Brain microvascular endothelial cell (primary cell): ENCODE results near the gene TJP3.

Experiments
- DNase-seq: peaks from one replicate; pipeline ENCODE4 v3.0.0-alpha.2; 2020
- H3K27ac ChIP-seq: fragments of 250-450 bp; sonication (Bioruptor Pico); 2 replicates; pipeline ENCODE4 v1.5.1; 2020; ENCODE audit warnings: mild to moderate bottlenecking, moderate library complexity
- H3K27me3 ChIP-seq: fragments of 250-450 bp; sonication (Bioruptor Pico); replicated peaks from 2 replicates; pipeline ENCODE4 v1.5.1; 2020; ENCODE audit warnings: mild to moderate bottlenecking
- H3K36me3 ChIP-seq: fragments of 250-450 bp; sonication (Bioruptor Pico); replicated peaks from 2 replicates; pipeline ENCODE4 v1.5.1; 2020; ENCODE audit warnings: mild to moderate bottlenecking
- H3K4me3 ChIP-seq: 2 replicates; pipeline ENCODE4 v1.5.1; 2011; ENCODE audit warnings: low read depth, mild to moderate bottlenecking, control low read depth, low read length, moderate library complexity
- in situ Hi-C: cut with HindIII; loops from 2 replicates; pipeline ENCODE4 v1.10.0; 2017; ENCODE audit warnings: low sequenced_read_pairs, low pct_ligation_motif_present
- TF ChIP-seq, protein P1 (sequence below): IDR thresholded peaks from 2 replicates; pipeline ENCODE4 v1.5.1; 2011; ENCODE audit warnings: low read depth, mild to moderate bottlenecking, moderate library complexity, low read length, control low read depth, inconsistent platforms; ENCODE audit errors: missing control alignments

The TJP3 gene

GRCh38 chr19:3738477-3739220, 30.5 kb downstream of the TJP3 start:
- Histone ChIP-seq H3K27me3 (no peaks in the 10 kb centered on the region), H3K4me3 (no peak overlapping the region), H3K27ac (no peak overlapping the region), H3K36me3 (no peaks in the 10 kb centered on the region)
- TF ChIP-seq, protein P1, sequence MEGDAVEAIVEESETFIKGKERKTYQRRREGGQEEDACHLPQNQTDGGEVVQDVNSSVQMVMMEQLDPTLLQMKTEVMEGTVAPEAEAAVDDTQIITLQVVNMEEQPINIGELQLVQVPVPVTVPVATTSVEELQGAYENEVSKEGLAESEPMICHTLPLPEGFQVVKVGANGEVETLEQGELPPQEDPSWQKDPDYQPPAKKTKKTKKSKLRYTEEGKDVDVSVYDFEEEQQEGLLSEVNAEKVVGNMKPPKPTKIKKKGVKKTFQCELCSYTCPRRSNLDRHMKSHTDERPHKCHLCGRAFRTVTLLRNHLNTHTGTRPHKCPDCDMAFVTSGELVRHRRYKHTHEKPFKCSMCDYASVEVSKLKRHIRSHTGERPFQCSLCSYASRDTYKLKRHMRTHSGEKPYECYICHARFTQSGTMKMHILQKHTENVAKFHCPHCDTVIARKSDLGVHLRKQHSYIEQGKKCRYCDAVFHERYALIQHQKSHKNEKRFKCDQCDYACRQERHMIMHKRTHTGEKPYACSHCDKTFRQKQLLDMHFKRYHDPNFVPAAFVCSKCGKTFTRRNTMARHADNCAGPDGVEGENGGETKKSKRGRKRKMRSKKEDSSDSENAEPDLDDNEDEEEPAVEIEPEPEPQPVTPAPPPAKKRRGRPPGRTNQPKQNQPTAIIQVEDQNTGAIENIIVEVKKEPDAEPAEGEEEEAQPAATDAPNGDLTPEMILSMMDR: no peak
- in situ Hi-C loops: no loop called here
- no peak for DNase-seq

- TF ChIP-seq, protein P1: no peak
- H3K36me3 ChIP-seq: no peaks in the 10 kb centered on the region
- H3K4me3 ChIP-seq: no peak overlapping the region
- no peak for DNase-seq
- no peak overlapping the region for H3K27ac ChIP-seq
- in situ Hi-C loops: no loop called here
- no peaks in the 10 kb centered on the region for H3K27me3 ChIP-seq
Measured at GRCh38 chr19:3740431-3740830, 32.2 kb downstream of the TJP3 start.

DNA sequence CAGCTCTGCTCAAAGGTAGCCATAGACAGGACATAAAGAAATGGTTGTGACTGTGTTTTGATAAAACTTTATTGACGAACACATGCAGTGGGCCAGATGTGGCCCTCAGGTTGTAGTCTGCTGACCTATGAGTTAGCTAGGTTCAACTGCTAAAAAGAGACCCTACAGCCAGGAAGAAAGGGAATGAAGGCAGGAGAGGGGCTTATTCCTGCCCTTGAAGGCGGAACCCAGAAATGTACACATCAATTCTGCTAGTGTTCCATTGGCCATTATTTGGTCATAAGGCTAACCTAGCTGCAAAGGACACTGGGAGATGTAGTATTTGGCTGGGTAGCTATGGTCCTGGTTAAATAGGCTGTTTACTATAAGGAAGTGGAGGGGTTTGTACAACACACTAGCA, 35.3 kb downstream of the TJP3 start:
- Histone ChIP-seq H3K27me3 (no peaks in the 10 kb centered on the region), H3K27ac (no peak overlapping the region), H3K4me3 (no peak overlapping the region), H3K36me3 (no peaks in the 10 kb centered on the region)
- in situ Hi-C loops: no loop called here
- TF ChIP-seq, protein P1: no peak
- DNase-seq: peak; percentile 28

DNA sequence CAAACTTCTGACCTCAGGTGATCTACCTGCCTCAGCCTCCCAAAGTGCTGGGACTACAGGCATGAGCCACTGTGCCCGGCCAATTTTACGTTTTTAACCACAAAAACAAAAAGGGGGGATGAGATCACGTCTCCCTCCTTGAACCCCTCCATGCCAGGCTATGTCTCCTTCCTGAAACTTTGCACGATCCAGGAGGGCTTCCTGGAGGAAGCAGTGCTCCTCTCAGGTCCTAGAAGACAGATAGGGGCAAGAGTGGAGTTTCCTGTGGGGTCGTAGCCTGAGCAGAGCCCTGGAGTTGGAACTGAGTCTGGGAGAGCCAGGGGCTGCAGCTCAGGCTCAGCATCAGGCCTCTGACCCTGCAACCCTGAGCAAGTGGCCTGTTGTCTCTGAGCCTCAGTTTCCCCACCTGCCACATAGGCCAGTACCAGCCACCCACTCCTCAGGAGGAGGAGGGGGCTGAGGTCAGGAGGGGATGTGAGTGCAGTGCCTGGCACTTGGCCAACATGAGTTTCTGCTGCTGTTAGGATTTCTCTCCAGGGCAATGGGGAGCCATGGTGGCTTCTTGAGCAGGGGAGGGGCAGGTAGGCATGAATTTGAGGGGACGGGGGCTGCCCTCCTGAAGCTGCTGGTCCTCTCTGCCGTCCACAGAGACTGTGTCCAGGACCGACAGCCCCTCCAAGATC, 37.3 kb downstream of the TJP3 start:
- in situ Hi-C loops: no loop called here
- Histone ChIP-seq H3K36me3 (peaks cover 10% of the 10 kb centered on the region), H3K27ac (no peak overlapping the region), H3K4me3 (no peak overlapping the region), H3K27me3 (no peaks in the 10 kb centered on the region)
- TF ChIP-seq, protein P1: no peak
- DNase-seq: no peak

DNA sequence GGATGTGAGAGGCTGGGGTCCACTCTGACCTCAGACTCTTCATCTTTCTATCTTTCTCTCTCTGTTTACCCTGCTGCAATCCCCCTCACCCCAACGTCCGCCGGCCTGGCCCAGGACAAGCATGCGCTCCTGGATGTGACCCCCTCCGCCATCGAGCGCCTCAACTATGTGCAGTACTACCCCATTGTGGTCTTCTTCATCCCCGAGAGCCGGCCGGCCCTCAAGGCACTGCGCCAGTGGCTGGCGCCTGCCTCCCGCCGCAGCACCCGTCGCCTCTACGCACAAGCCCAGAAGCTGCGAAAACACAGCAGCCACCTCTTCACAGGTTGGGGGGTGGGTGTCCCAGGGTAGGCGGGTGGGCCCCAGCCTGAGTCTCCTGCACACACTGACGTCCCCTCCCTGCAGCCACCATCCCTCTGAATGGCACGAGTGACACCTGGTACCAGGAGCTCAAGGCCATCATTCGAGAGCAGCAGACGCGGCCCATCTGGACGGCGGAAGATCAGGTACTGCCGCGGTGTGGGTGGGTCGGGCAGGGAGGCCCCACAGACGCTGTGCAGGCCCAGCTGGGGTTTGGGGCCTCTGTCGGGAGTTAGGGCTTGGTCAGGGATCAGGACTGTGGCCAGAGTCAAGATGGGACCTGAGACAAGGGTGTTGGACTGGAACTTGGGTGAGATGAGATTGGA, 38.3 kb downstream of the TJP3 start:
- Histone ChIP-seq H3K4me3 (no peak overlapping the region), H3K36me3 (peaks cover 19% of the 10 kb centered on the region), H3K27ac (no peak overlapping the region), H3K27me3 (no peaks in the 10 kb centered on the region)
- in situ Hi-C loops: no loop called here
- DNase-seq: no peak
- TF ChIP-seq, protein P1: no peak
